Thoracic aorta (tissue), 2 donors: ENCODE results near the gene ADAMTSL1. TPM values are rescaled to one million over a fixed set of nuclear protein-coding genes. Genes with fewer than 3 reads are reported as not detected.

Experiments used
- ATAC-seq: fragments of 150-250 bp; one replicate; pipeline ENCODE4 v1.8.0; 2017; ENCODE audit warnings: low read depth; ENCODE audit not compliant: insufficient number of reproducible peaks, low FRiP score
- DNase-seq: peaks from one replicate; pipeline ENCODE4 v3.0.0-alpha.2; 2020; ENCODE audit warnings: low spot score
- H3K27ac ChIP-seq, 2 donors: fragments of 200-600 bp; sonication (generic); 1 replicate in 1 of 2; 2 replicates in 1 of 2; pipeline ENCODE4 v1.5.1; 2016; ENCODE audit warnings: mild to moderate bottlenecking in 2 of 2, moderate library complexity in 2 of 2
- H3K27me3 ChIP-seq: fragments of 200-600 bp; sonication (generic); replicated peaks from 2 replicates; pipeline ENCODE4 v1.6.0; 2016; ENCODE audit warnings: mild to moderate bottlenecking; ENCODE audit not compliant: insufficient read depth
- H3K36me3 ChIP-seq: fragments of 200-600 bp; sonication (generic); one replicate; pipeline ENCODE4 v1.5.1; 2016
- H3K4me1 ChIP-seq, 2 donors: fragments of 200-600 bp; sonication (generic); 1 replicate in 1 of 2; 2 replicates in 1 of 2; pipeline versions ENCODE4 v1.5.1 to v1.6.0; 2016; ENCODE audit warnings: low read depth in 2 of 2, mild to moderate bottlenecking in 1 of 2; ENCODE audit not compliant: control insufficient read depth in 1 of 2
- H3K4me3 ChIP-seq: fragments of 200-600 bp; sonication (generic); 2 replicates; pipeline ENCODE4 v1.5.1; 2016; ENCODE audit warnings: mild to moderate bottlenecking
- H3K9me3 ChIP-seq: fragments of 200-600 bp; sonication (generic); 2 replicates; pipeline ENCODE4 v1.5.1; 2016
- total RNA-seq, 2 donors: library from RNA; depleted of rRNA; stranded (reverse); fragments of >200 nt; gene quantifications; one replicate each; pipeline versions ENCODE4 v1.1.0 to v1.2.3, GENCODE V29; 2016
- TF ChIP-seq, protein P1 (sequence below): fragments of 200-600 bp; sonication (generic); IDR thresholded peaks from one replicate; pipeline ENCODE4 v1.5.1; 2019; ENCODE audit warnings: antibody characterized with exemption

ADAMTSL1 gene
- total RNA-seq, 2 donors from 2014 or later = 61.4 to 75.5 TPM

- DNase-seq (no peak), ATAC-seq (no peak)
- peaks cover 0 to 6% of the 10 kb centered on the region in 2 donors for H3K4me1 ChIP-seq
- H3K4me3 ChIP-seq = no peak overlapping the region
- H3K27me3 ChIP-seq = no peaks in the 10 kb centered on the region
- no peak overlapping the region for H3K27ac ChIP-seq
- TF ChIP-seq, protein P1, sequence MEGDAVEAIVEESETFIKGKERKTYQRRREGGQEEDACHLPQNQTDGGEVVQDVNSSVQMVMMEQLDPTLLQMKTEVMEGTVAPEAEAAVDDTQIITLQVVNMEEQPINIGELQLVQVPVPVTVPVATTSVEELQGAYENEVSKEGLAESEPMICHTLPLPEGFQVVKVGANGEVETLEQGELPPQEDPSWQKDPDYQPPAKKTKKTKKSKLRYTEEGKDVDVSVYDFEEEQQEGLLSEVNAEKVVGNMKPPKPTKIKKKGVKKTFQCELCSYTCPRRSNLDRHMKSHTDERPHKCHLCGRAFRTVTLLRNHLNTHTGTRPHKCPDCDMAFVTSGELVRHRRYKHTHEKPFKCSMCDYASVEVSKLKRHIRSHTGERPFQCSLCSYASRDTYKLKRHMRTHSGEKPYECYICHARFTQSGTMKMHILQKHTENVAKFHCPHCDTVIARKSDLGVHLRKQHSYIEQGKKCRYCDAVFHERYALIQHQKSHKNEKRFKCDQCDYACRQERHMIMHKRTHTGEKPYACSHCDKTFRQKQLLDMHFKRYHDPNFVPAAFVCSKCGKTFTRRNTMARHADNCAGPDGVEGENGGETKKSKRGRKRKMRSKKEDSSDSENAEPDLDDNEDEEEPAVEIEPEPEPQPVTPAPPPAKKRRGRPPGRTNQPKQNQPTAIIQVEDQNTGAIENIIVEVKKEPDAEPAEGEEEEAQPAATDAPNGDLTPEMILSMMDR = no peak
- peaks cover 6% of the 10 kb centered on the region for H3K36me3 ChIP-seq
- no peaks in the 10 kb centered on the region for H3K9me3 ChIP-seq
Measured at GRCh38 chr9:18829066-18829465, 355.1 kb downstream of the ADAMTSL1 start.

DNA sequence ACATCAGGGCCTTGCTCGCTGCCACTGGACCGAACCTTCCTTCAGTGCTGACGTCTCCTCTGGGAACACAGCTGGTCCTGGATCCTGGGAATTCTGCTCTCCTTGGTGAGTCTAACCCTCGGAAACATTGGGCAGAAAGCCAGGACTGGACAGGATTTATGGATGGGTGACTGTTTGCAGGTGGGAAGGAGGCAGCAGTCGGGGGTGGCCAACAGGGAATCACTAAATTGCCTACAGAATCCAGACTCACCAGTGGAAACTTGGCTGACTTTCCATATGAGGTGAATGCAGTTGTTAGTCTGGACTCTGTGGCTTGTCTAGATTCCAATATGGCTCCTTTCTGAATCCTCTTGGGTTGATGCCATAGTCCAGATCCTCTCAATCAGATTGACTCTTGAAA is 355.9 kb downstream of the ADAMTSL1 start:
- peaks cover 0 to 3% of the 10 kb centered on the region in 2 donors for H3K4me1 ChIP-seq
- H3K36me3 ChIP-seq = peaks cover 6% of the 10 kb centered on the region
- DNase-seq = no peak
- TF ChIP-seq, protein P1 = no peak
- H3K4me3 ChIP-seq = no peak overlapping the region
- no peak overlapping the region for H3K27ac ChIP-seq
- H3K27me3 ChIP-seq = no peaks in the 10 kb centered on the region
- H3K9me3 ChIP-seq = no peaks in the 10 kb centered on the region
- no peak for ATAC-seq

DNA sequence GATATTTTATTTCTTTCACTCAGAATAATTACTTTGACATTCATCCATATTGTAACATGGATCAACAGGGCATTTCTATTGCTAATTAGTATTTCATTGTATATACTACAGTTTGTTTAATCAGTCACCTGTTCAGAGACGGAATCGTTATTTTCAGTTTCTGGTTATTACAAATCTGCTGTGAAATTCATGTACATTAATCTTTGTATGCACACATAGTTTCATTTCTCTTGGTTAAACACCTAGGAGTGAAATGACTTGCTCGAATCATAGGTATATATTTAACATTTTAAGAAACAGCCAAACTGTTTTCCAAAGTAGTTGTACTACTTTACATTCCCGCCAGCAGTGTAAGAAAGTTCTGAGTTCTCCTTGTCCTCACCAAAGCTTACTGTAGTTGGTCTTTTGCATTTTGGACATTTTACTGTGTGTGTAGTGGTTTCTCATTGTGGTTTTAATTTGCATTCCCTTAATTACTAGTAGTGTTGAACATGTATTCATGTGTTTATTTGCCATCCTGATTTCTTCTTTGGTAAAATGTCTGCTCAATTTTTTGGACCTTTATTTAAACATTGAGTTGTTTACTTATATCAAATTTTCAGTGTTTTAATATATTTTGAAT is 360.9 kb downstream of the ADAMTSL1 start:
- DNase-seq = no peak
- Histone ChIP-seq H3K27ac (no peak overlapping the region), H3K9me3 (no peaks in the 10 kb centered on the region), H3K36me3 (no peaks in the 10 kb centered on the region), H3K27me3 (no peaks in the 10 kb centered on the region), H3K4me1 (no peaks in the 10 kb centered on the region), H3K4me3 (no peak overlapping the region)
- no peak for ATAC-seq
- TF ChIP-seq, protein P1 = no peak

DNA sequence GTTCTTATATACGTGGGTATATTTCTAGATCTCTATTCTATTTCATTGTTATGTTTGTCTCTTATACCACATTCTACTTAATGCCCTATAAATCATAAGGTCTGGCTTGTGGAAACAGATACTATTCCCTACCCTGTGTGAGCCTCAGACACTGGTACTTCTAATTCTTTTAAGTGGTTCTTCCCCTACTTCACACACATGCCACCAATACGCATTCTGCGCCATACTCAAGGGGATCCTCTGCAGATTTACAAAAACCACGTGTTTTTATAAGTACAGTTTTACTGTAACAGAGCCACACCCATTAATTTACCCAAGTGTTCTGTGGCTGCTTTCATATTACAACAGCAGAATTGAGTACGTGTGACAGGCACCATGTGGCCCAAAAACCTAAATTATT is 363.4 kb downstream of the ADAMTSL1 start:
- H3K4me3 ChIP-seq = no peak overlapping the region
- H3K27me3 ChIP-seq = no peaks in the 10 kb centered on the region
- TF ChIP-seq, protein P1 = no peak
- no peaks in the 10 kb centered on the region for H3K36me3 ChIP-seq
- H3K27ac ChIP-seq = no peak overlapping the region
- no peak for DNase-seq
- H3K9me3 ChIP-seq = no peaks in the 10 kb centered on the region
- ATAC-seq = no peak
- H3K4me1 ChIP-seq = no peaks in the 10 kb centered on the region

GRCh38 chr9:18847576-18848275 is 373.8 kb downstream of the ADAMTSL1 start:
- no peaks in the 10 kb centered on the region for H3K9me3 ChIP-seq
- DNase-seq (no peak), ATAC-seq (no peak)
- no peaks in the 10 kb centered on the region for H3K27me3 ChIP-seq
- no peaks in the 10 kb centered on the region for H3K36me3 ChIP-seq
- no peak overlapping the region for H3K4me3 ChIP-seq
- no peaks in the 10 kb centered on the region for H3K4me1 ChIP-seq
- no peak overlapping the region for H3K27ac ChIP-seq
- TF ChIP-seq, protein P1 = no peak
